ENCODE results near the gene GLIPR1L1.

GLIPR1L1 gene

DNA sequence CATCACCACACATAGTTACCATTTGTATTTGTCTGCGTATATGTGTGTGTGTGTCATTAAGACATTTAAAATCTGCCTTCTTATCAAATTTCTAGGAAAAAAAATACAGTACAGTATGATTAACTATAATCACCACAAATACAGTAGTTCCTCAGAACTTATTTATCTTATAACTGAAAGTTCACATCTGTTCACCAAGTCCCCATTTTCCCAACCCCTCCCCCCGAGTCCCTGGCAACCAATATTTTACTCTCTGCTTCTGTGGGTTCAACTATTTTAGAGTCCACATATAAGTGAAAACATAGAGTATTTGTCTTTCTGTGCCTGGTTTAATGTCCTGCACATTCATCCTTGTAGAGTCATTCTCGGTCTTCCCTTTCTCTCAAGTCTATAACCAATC is 16.7 kb upstream of the GLIPR1L1 start:
- no peak overlapping the region for H3K4me3 ChIP-seq (replicated peaks; ENCODE audit: low read depth, low read length)
- DNase-seq (ENCODE audit: low read depth) = no peak
- TF ChIP-seq, protein P1, sequence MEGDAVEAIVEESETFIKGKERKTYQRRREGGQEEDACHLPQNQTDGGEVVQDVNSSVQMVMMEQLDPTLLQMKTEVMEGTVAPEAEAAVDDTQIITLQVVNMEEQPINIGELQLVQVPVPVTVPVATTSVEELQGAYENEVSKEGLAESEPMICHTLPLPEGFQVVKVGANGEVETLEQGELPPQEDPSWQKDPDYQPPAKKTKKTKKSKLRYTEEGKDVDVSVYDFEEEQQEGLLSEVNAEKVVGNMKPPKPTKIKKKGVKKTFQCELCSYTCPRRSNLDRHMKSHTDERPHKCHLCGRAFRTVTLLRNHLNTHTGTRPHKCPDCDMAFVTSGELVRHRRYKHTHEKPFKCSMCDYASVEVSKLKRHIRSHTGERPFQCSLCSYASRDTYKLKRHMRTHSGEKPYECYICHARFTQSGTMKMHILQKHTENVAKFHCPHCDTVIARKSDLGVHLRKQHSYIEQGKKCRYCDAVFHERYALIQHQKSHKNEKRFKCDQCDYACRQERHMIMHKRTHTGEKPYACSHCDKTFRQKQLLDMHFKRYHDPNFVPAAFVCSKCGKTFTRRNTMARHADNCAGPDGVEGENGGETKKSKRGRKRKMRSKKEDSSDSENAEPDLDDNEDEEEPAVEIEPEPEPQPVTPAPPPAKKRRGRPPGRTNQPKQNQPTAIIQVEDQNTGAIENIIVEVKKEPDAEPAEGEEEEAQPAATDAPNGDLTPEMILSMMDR (IDR thresholded peaks at IDR 0.05; ENCODE audit: low read length, missing control alignments) = no peak

DNA sequence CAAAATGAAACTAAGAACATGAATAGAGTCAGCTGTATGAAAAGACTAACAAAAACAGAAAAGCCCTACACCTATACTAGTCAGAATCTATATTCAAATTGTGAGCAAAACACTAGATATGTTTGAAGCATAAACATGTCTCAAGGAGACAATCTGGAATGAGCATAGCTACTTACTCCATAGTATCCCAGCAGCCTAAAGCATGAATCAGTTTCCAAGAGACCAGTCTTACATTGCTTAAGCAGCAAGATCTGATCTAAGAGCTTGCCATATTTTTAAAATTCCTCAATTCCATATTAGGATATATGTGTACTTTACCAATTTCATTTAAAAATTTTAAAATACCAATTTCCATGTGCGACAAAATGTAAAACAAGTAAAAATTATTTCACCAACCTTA is 12.0 kb upstream of the GLIPR1L1 start:
- H3K4me3 ChIP-seq (replicated peaks; ENCODE audit: low read depth, low read length) = no peak overlapping the region
- peak; percentile 51 for DNase-seq (ENCODE audit: low read depth)
- TF ChIP-seq, protein P1 (IDR thresholded peaks at IDR 0.05; ENCODE audit: low read length, missing control alignments) = no peak

DNA sequence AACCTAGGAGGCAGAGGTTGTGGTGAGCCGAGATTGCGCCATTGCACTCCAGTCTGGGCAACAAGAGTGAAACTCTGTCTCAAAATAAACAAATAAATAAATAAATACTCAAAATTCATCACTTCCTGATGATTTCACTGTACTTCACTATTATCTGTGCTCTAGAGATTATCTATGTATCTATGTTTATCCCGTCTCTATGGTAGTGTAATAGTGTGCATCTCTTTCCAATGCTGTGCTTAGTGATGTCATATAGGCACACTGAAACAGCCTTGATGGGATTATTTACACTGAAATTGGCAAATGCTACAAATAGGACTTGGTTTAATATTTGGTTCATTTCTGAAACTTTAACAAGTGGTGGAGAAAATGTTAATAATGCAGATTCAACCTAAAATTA is 10.8 kb upstream of the GLIPR1L1 start:
- TF ChIP-seq, protein P1 (IDR thresholded peaks at IDR 0.05; ENCODE audit: low read length, missing control alignments) = no peak
- peak; percentile 20 for DNase-seq (ENCODE audit: low read depth)
- no peak overlapping the region for H3K4me3 ChIP-seq (replicated peaks; ENCODE audit: low read depth, low read length)

DNA sequence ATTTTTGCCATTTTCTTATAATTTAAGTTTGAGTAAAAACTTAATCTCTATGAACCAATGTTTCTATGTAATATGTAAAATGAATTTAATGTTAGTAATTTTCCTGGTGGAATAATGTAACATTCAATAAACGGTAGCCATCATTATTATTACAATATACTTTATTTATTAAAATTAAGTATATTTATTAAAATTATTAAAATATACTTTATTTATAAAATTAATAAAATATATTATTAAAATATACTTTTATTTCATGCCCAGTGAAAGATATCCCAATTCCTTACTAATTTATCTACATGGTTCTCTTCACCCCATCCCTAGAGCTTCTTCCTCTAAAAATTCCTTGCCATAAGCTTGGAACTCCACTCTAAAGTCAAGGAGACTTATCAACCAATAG is 6.8 kb upstream of the GLIPR1L1 start:
- no peak overlapping the region for H3K4me3 ChIP-seq (replicated peaks; ENCODE audit: low read depth, low read length)

DNA sequence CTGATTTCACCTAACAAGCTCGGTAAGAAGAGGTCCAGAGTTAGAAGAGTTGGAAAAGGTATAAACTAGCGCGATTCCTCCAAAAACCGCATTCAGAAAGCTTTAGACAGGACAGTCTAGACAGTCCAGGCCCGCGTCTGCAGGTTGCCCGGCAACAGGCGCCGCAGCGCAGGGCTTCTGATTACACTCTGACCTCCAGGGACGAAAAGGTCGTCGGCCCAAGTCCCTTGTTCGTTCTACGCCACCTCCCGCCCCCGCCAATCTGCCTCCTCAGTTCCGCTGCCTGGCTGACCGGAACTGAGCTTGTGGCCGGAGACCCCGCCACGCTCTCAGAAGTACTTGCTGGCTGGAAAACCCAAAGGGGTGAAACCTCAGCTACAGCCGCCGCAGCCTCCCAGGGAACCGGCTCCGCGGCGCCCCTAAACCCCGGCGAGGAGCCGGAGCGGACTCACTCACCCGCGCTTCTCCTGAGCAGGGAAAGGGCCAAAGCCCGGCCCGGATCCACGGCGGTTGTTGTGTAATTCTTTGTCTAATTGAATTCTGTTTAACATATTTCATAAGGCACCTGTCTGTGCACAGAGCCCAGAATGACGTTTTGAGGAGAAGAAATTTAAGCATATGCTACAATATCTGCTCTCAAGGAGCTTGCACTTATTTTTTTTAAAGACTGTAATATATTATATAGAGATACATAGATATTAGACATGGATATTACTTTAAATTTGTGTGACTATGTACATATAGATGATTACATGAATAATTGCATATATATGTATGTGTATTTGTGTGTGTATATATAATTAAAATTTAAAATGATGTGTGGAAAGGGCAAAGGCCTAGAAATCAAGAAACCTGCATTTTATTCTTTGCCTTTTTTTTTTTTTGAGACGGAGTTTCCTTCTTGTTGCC is 4.3 kb upstream of the GLIPR1L1 start, which contains the start of gene CAPS2:
Gene CAPS2 (minus strand): TSS at position 407 of the 909 bp plus-strand sequence. CDS start 3,826 bp downstream, outside the sequence.
- H3K4me3 ChIP-seq (replicated peaks; ENCODE audit: low read depth, low read length) = peak within 1 kb of the TSS; percentile 75
- TF ChIP-seq, protein P1 (IDR thresholded peaks at IDR 0.05; ENCODE audit: low read length, missing control alignments) = no peak
- DNase-seq (ENCODE audit: low read depth) = peak; percentile 83

More for the DNA sequence above, 6.8 kb upstream of the GLIPR1L1 start:
- DNase-seq (ENCODE audit: low read depth) = no peak
- TF ChIP-seq, protein P1 (IDR thresholded peaks at IDR 0.05; ENCODE audit: low read length, missing control alignments) = no peak

DNA sequence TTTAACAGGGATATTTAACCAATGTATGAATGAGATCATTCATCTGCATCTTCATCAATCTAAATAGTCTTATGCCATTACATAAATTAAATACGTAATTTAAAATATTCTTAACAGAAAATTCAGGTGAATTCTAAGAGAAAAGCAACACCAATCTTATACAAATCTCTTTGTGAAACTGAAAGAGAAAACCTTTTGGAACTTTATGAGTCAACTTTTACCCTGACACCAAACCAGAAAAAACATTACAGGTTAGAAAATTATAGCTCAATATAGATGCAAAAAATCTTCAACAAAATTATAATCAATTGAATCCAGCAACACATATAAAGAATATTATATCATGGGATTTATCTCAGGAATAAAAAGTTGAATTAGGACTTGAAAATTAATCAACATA is 3.4 kb downstream of the GLIPR1L1 start:
- no peak for DNase-seq (ENCODE audit: low read depth)
- H3K4me3 ChIP-seq (replicated peaks; ENCODE audit: low read depth, low read length) = no peak overlapping the region
- TF ChIP-seq, protein P1 (IDR thresholded peaks at IDR 0.05; ENCODE audit: low read length, missing control alignments) = no peak
